Stromal cell of bone marrow (primary cell): ENCODE results near the gene CRYBG3.
"Not testable (repeated sequence)": the region's sequence is repeated elsewhere in the genome, so short reads cannot be mapped to it uniquely, and the experiment has no call there.

ENCODE experiments used
- DNase-seq: peaks from one replicate; pipeline ENCODE4 v3.0.0-alpha.2; 2012; ENCODE audit warnings: low read depth

The CRYBG3 gene

DNA sequence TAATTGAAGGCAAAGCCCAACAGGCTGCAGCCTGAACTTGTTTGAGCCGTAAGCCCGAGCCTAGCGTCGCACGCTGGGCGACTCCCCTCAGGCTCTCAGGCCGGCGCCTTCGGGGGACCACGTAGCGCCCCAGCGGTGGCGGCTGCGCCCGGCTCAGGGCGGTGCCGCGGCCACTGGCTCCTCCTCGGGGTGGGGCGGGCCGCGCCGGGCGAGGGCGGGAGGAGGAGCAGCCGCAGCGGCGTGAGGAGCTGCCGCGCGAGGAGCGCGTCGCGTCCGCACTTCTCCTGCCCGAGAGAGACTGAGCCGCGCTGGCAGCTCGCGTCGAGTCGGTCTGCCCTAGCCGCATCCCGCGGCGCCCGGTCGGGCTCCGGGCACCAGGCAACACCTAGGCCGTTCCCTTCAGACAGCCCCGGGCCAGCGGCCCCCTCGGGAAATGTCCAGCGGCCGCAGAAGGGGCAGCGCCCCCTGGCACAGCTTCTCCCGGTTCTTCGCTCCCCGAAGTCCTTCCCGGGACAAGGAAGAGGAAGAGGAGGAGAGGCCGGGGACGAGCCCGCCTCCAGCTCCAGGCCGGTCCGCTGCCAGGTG lies at the start of gene CRYBG3:
TSS of gene CRYBG3 (plus strand) at position 238 of the 585 bp plus-strand sequence. CDS start at position 434, 196 bp downstream.
- peak; percentile 67 for DNase-seq

DNA sequence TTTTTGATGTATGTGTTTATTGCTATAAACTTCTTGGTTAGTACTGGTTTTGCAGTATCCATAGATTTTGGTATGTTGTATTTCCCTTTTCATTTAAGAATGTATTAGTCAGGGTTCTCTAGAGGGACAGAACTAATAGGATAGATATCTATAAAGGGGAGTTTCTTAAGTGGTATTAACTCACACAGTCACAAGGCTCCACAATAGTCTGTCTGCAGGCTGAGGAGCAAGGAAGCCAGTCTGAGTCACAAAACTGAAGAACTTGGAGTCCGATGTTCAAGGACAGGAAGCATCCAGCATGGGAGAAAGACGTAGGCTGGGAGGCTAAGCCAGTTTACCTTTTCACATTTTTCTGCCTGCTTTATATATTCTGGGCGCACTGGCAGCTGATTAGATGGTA lies 48.9 kb upstream of the CRYBG3 start:
- no peak for DNase-seq

GRCh38 chr3:97778152-97778551 lies 43.7 kb upstream of the CRYBG3 start:
- no peak for DNase-seq

DNA sequence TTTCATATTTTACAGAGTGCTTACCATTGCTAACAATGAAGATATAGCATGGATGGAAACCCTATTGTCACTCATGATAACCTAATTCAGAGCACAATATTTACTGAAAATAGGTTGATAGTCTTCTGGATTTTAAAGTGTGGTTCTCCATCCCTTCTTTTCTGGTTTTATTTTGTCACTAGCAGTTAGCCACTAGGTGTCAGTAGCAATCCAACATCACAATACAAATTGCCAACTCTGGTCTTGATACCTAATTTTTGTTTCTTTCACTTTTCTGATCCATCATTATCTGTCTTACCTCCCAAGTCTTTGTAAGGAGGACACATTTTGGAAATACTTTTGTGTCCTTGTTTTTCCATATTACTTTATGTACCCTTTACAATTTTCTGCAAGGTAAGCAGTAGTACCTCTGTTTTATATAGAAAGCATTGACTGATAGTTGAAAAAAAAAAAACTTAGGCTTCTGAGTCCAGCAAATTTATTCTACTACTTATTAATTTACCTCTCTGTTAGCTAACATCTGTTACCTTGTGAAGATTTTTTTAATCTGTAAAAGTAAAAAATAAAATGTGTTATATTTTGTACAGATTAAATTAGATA lies 28.3 kb upstream of the CRYBG3 start:
- peak; percentile 41 for DNase-seq

GRCh38 chr3:97795951-97796350 lies 25.9 kb upstream of the CRYBG3 start:
- no peak for DNase-seq

DNA sequence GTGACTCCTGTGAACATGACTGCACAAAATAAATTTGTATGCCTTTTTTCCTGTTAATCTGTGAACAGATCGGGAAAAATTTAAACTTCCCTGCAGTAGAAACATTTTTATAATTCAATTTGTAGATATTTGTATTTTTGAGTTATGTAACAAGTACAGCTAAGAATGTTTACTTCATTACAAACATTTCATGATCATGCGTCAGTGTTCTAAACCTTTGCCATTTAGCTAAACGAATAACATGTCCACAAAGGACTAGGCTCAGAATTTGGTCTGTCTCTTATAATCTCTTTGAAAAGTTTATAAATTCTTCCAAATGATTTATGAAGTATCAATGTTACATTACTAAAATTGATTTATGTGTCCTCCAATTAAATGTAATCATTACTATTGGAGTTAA lies 17.3 kb upstream of the CRYBG3 start:
- no peak for DNase-seq

- no peak for DNase-seq
These were observed 10.9 kb upstream of the CRYBG3 start for GRCh38 chr3:97810779-97811390.

DNA sequence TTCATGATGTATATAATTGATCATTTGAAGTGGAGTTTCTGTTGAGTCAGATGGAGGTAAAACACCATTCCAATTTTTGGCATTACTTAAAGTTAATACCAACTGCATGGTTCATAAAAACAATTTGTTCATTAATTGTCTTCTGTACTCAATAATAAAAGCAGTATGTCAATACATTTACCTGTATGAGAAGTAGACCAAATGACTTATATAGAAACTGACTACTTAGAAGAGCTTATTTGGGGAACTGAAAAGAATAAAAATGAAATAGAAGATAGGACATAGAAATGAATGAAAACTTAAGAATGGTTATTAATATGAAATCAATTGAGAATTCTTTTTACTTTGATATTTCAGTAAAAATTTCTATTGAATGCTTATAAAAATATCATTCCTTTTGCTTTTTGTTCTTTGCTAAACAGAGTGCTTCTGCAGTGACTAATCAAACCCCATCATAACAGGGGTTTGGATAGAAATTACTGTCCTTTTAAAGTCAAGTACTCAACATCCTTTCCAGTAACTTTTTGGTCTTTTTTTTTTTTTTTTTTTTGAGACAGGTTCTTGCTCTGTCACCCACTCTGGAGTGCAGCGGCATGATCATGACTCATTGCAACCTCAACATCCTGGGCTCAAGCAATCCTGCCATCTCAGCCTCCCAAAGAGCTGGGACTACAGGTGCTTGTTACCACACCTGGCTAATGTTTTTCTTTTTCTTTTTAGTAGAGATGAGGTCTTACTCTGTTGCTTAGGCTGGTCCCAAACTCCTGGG lies 6.5 kb upstream of the CRYBG3 start:
- DNase-seq: no peak

GRCh38 chr3:97816811-97817210 lies 5.0 kb upstream of the CRYBG3 start:
- DNase-seq: no peak

GRCh38 chr3:97817965-97818364 lies 3.8 kb upstream of the CRYBG3 start:
- DNase-seq: no peak

DNA sequence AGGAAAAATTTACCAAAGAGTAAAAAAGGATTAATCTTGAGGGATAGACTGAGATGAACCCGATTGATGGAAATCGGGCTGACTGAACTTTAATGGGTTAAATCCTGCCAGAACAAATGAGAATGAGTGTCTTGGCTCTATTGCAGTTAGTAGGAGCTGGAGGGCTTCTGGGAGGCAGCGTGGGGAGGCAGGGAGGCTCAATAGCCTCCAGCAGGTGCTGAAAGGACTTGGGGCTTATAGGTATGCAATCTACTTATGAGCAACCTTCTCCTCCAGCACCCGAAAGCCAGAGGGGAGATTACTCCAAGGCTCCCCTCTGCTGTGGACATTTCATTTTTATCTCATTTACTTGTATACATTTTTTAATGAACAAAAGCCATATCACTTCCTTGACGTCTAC lies 1.0 kb upstream of the CRYBG3 start:
- no peak for DNase-seq

DNA sequence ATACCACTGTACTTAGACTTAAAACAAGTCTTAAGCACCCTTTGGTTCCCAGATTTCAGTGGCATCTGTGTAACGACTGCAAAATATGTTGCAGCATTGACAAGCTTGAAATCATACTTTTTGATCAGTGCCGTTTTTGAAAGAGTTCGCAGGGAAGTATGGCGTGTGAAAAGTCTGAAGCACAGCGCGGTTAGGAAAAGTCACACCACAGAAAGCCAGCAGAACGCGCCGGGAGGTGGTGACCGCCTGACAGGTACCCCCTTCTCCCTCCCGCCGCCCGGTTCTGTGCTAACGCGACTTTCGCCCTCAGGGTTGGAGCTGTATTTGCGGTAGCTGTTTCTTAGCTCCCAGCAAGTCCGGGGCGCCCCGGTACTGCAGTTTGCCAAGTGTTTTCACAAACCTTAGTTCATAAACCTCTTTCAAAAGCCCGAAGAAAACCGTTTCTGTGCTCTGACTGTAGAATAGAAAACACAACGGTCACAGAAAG lies 481 bp upstream of the CRYBG3 start:
- no peak for DNase-seq

GRCh38 chr3:97822359-97822775 lies 556 bp downstream of the CRYBG3 start:
- peak; percentile 37 for DNase-seq

- DNase-seq: no peak
These were observed 1.5 kb downstream of the CRYBG3 start for GRCh38 chr3:97823046-97824004.

GRCh38 chr3:97825101-97825500 lies 3.3 kb downstream of the CRYBG3 start:
- no peak for DNase-seq

- DNase-seq: no peak
These were observed 6.1 kb downstream of the CRYBG3 start for GRCh38 chr3:97827741-97828471.

- DNase-seq: no peak
These were observed 7.4 kb downstream of the CRYBG3 start for GRCh38 chr3:97829198-97829597.

DNA sequence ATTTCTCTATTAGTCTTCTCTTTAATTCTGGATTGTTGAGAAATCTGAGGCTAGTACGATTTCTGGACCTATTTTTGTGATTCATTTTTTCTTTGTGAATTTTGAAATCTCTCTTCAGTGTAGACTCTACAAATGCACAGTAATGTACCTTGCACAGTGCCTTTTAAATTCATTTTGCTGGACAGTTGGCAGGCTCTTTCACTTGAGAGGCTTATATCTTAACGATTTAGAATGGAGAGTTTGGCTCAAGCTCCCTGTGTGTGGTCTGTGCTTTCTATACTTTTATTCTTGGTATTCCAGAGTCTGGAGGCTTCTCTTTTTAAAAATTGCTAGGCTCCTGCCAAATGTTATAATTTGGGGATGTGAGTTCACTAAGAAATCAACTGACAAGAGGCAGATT lies 8.8 kb downstream of the CRYBG3 start:
- no peak for DNase-seq

- DNase-seq: no peak
These were observed 9.3 kb downstream of the CRYBG3 start for GRCh38 chr3:97831140-97831539.

GRCh38 chr3:97833184-97833583 lies 11.4 kb downstream of the CRYBG3 start:
- DNase-seq: not testable (repeated sequence)

DNA sequence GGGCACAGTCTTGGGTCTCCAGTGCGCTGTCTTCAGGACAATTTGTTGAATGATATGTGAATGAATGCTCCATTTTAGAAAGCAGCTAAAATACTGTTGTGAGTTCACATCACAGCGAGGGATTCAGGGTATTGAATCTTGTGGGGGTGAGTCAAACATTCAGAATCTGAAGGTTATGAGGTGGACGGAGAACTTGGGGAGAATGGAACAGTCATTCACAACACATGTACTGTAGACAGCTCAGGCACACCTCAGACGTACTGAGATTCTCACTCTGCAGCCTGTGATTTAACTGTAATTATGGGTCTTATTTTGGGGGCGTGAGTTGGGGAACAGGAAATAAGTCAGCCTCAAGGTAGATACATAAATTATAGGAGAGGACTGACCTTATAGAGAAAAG lies 13.9 kb downstream of the CRYBG3 start:
- no peak for DNase-seq
